CD14-positive monocyte (primary cell): Measurements from ENCODE around the gene BTG2. TPM values are rescaled to one million over a fixed set of nuclear protein-coding genes. Genes with fewer than 3 reads are reported as not detected.

Experiments
- DNase-seq, 3 donors: peaks; one replicate each; pipeline ENCODE4 v3.0.0-alpha.2; 2011 to 2022
- H2AFZ ChIP-seq: 2 replicates; pipeline ENCODE4 v1.6.0; 2012; ENCODE audit warnings: mild to moderate bottlenecking, low read depth, low read length, inconsistent platforms; ENCODE audit not compliant: insufficient read depth, poor library complexity, severe bottlenecking
- H3K27ac ChIP-seq, 2 donors: 1 replicate in 1 of 2; 2 replicates in 1 of 2; pipeline ENCODE4 v1.5.1; 2012 to 2013; ENCODE audit warnings: low read length in 2 of 2, control low read depth in 1 of 2, inconsistent platforms in 1 of 2, low read depth in 1 of 2, mild to moderate bottlenecking in 1 of 2
- H3K27me3 ChIP-seq, 2 donors: one replicate each; pipeline versions ENCODE4 v1.6.0 to v1.6.1; 2011 to 2013; ENCODE audit warnings: low read length in 2 of 2; ENCODE audit not compliant: control insufficient read depth in 2 of 2, insufficient read depth in 2 of 2
- H3K36me3 ChIP-seq, 2 donors: replicated peaks in 1 of 2; 1 replicate in 1 of 2; 2 replicates in 1 of 2; pipeline versions ENCODE4 v1.5.1 to v1.6.1; 2012 to 2013; ENCODE audit warnings: low read length in 2 of 2, control low read depth in 1 of 2, inconsistent platforms in 1 of 2, mild to moderate bottlenecking in 1 of 2; ENCODE audit not compliant: insufficient read depth in 2 of 2, control insufficient read depth in 1 of 2
- H3K4me1 ChIP-seq, 2 donors: 1 replicate in 1 of 2; 2 replicates in 1 of 2; pipeline versions ENCODE4 v1.5.1 to v1.6.1; 2012 to 2013; ENCODE audit warnings: low read length in 2 of 2, control low read depth in 1 of 2, inconsistent platforms in 1 of 2, mild to moderate bottlenecking in 1 of 2, moderate library complexity in 1 of 2; ENCODE audit not compliant: insufficient read depth in 2 of 2, control insufficient read depth in 1 of 2
- H3K4me2 ChIP-seq: replicated peaks from 2 replicates; pipeline ENCODE3; 2012; ENCODE audit warnings: low read length, moderate library complexity, mild to moderate bottlenecking; ENCODE audit not compliant: poor library complexity, severe bottlenecking; ENCODE audit errors: extremely low read depth
- H3K4me3 ChIP-seq, 3 experiments: fragments of 200-600 bp in 1 of 3; sonication (generic) in 1 of 3; replicated peaks in 1 of 3; 1 replicate in 2 of 3; 2 replicates in 1 of 3; pipeline ENCODE4 v1.5.1; 2011 to 2013; ENCODE audit warnings: low read length in 3 of 3, mild to moderate bottlenecking in 3 of 3, control low read depth in 2 of 3, low read depth in 2 of 3, inconsistent platforms in 1 of 3, moderate library complexity in 1 of 3
- H3K79me2 ChIP-seq: 2 replicates; pipeline ENCODE4 v1.6.0; 2012; ENCODE audit warnings: mild to moderate bottlenecking, control low read depth, inconsistent platforms, low read length, moderate library complexity; ENCODE audit not compliant: insufficient read depth
- H3K9ac ChIP-seq: 2 replicates; pipeline ENCODE4 v1.6.0; 2017; ENCODE audit warnings: low read length, mild to moderate bottlenecking; ENCODE audit not compliant: insufficient read depth, poor library complexity, severe bottlenecking
- H3K9me3 ChIP-seq, 2 donors: replicated peaks in 1 of 2; 1 replicate in 1 of 2; 2 replicates in 1 of 2; pipeline versions ENCODE4 v1.5.1 to v1.6.1; 2012 to 2013; ENCODE audit warnings: low read length in 2 of 2, control low read depth in 1 of 2; ENCODE audit not compliant: control insufficient read depth in 1 of 2, insufficient read depth in 1 of 2
- H4K20me1 ChIP-seq: 2 replicates; pipeline ENCODE4 v1.6.0; 2012; ENCODE audit warnings: mild to moderate bottlenecking, low read length, control low read depth, moderate library complexity; ENCODE audit not compliant: insufficient read depth
- H3K27ac Mint-ChIP-seq, 7 donors: one replicate each; pipeline ENCODE4 v1.8.0; 2020; ENCODE audit warnings: mild to moderate bottlenecking in 7 of 7, mixed read lengths in 7 of 7, moderate library complexity in 6 of 7, inconsistent platforms in 2 of 7
- H3K27me3 Mint-ChIP-seq, 3 donors: one replicate each; pipeline ENCODE4 v1.8.0; 2021 to 2022; ENCODE audit warnings: low read depth in 3 of 3, mild to moderate bottlenecking in 3 of 3, mixed read lengths in 3 of 3, moderate library complexity in 3 of 3, inconsistent platforms in 1 of 3
- H3K36me3 Mint-ChIP-seq, 2 donors: one replicate each; pipeline ENCODE4 v1.8.0; 2020; ENCODE audit warnings: mixed read lengths in 2 of 2, inconsistent platforms in 1 of 2, mild to moderate bottlenecking in 1 of 2
- H3K4me1 Mint-ChIP-seq: one replicate; pipeline ENCODE4 v1.8.0; 2020; ENCODE audit warnings: mild to moderate bottlenecking, mixed read lengths
- H3K4me3 Mint-ChIP-seq, 2 donors: one replicate each; pipeline ENCODE4 v1.8.0; 2020; ENCODE audit warnings: mild to moderate bottlenecking in 2 of 2, mixed read lengths in 2 of 2, moderate library complexity in 1 of 2
- H3K9me3 Mint-ChIP-seq, 7 donors: one replicate each; pipeline ENCODE4 v1.8.0; 2020 to 2022; ENCODE audit warnings: mixed read lengths in 7 of 7, mild to moderate bottlenecking in 6 of 7, moderate library complexity in 6 of 7, inconsistent platforms in 2 of 7
- CTCF ChIP-seq: fragments of 200-600 bp; IDR thresholded peaks from one replicate; pipeline ENCODE4 v1.8.0; 2022; ENCODE audit warnings: antibody characterized with exemption, mild to moderate bottlenecking
- WGBS: methylation state at CpG from one replicate; pipeline ENCODE4 v1.1.5; 2013; ENCODE audit warnings: missing lambda C conversion rate; ENCODE audit not compliant: insufficient coverage; 5-methylcytosine and 5-hydroxymethylcytosine counted together
- intact Hi-C, 2 donors: fragments of 100-400 bp; cut with micrococcal nuclease; formaldehyde crosslinking; loops; one replicate each; pipeline versions ENCODE4 v1.15.0 to v1.15.1; 2023
- polyA plus RNA-seq, 3 donors: library from polyadenylated mRNA; depleted of rRNA in 1 of 3; unstranded in 2 of 3; stranded (reverse) in 1 of 3; fragments of 300-500 nt in 2 of 3; fragments of >200 nt in 1 of 3; fragmentation: Illumina TruSeq in 2 of 3; gene quantifications; 1 replicate in 2 of 3; 2 replicates in 1 of 3; pipeline ENCODE4 v1.2.3, GENCODE V29; 2012 to 2021

BTG2 gene
- polyA plus RNA-seq, 3 donors: 293 to 539 (median 483) TPM

- H4K20me1 ChIP-seq: no peaks in the 10 kb centered on the region
- H3K9me3 ChIP-seq: no peaks in the 10 kb centered on the region
- H3K27ac ChIP-seq: peak overlapping the region; percentile 92 to 99
- H3K4me3 ChIP-seq: peak overlapping the region in 1 of 3 experiments; percentile 51
- peaks cover 4% of the 10 kb centered on the region for H3K79me2 ChIP-seq
- H3K27ac Mint-ChIP-seq: peak overlapping the region; percentile 99 to 100 (median 100)
- H2AFZ ChIP-seq: no peak overlapping the region
- peak overlapping the region; percentile 83 for H3K9ac ChIP-seq
- peak overlapping the region; percentile 68 to 76 for H3K4me3 Mint-ChIP-seq
- WGBS: 22% methylated on average over 3 of the region's 9 CpGs
- H3K27me3 ChIP-seq: no peaks in the 10 kb centered on the region
- DNase-seq: peak; percentile 46 to 92 (median 70)
- peaks cover 0 to 2% (median 0%) of the 10 kb centered on the region in 7 donors for H3K9me3 Mint-ChIP-seq
- intact Hi-C loops: loop anchor here in 1 of 2 donors (2.0 to 5.0 kb wide), 2 partner anchors 14 to 41 kb away; no protein-coding TSS in a partner anchor
- peaks cover 85% of the 10 kb centered on the region for H3K4me1 Mint-ChIP-seq
- peaks cover 76 to 80% of the 10 kb centered on the region in 2 donors for H3K4me1 ChIP-seq
- no peak for TF ChIP-seq CTCF
- no peaks in the 10 kb centered on the region for H3K36me3 ChIP-seq
- peaks cover under 1 to 8% of the 10 kb centered on the region in 2 donors for H3K36me3 Mint-ChIP-seq
- no peaks in the 10 kb centered on the region for H3K27me3 Mint-ChIP-seq
- peak overlapping the region; percentile 61 for H3K4me2 ChIP-seq
Measured at GRCh38 chr1:203286161-203286984, 18.9 kb upstream of the BTG2 start.

DNA sequence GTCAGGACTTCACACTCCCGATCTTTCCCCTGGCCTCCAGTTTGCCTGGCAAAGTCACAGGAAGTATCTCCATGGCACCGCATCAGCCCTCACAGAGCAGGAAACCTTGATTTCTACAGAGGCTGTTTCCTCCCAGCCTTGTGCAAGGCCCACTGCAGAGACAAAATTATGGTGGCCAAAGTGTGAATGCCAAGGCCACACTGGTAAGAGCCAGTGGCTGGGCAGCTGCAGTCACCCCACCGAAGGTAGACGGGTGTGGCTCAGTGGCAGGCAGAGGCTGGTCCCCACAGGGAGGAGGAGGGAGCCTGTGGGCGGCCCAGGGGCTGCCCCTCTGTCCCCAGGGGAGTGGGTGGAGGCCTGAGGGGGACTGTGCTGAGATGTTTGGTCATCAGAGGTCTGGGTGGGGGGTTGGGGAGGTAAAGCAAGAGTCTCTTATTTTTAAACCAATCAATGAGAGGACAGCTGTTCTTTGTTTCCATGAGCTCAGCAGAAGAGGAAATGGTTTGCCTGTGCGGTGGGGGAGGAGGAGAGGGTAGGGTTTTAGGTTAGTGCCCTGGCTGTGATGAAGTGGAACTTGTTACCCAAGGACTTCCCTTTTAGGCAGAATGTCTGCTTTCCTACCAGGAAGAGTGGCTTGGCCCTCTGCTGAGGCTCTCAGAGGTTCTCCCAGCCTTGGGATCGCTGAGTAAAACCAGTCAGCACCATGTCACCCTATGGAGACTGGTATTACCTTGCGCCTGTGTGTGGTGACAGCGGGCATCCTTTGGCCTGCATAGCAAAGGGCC is 18.0 kb upstream of the BTG2 start:
- peak overlapping the region; percentile 83 for H3K9ac ChIP-seq
- DNase-seq: peak; percentile 97 to 99 (median 98)
- intact Hi-C loops: loop anchor here in 1 of 2 donors (2.0 to 5.0 kb wide), 2 partner anchors 14 to 40 kb away; no protein-coding TSS in a partner anchor
- peaks cover 77 to 83% of the 10 kb centered on the region in 2 donors for H3K4me1 ChIP-seq
- peak overlapping the region; percentile 92 to 99 for H3K27ac ChIP-seq
- H3K27me3 Mint-ChIP-seq: no peaks in the 10 kb centered on the region
- 3% methylated on average over 8 of the region's 9 CpGs for WGBS
- H3K27ac Mint-ChIP-seq: peak overlapping the region; percentile 99 to 100 (median 100)
- peaks cover 83% of the 10 kb centered on the region for H3K4me1 Mint-ChIP-seq
- peak overlapping the region; percentile 47 for H2AFZ ChIP-seq
- H3K4me3 Mint-ChIP-seq: peak overlapping the region; percentile 68 to 82
- H3K27me3 ChIP-seq: no peaks in the 10 kb centered on the region
- peaks cover 0 to 4% (median 0%) of the 10 kb centered on the region in 7 donors for H3K9me3 Mint-ChIP-seq
- H3K36me3 ChIP-seq: no peaks in the 10 kb centered on the region
- no peaks in the 10 kb centered on the region for H3K9me3 ChIP-seq
- no peaks in the 10 kb centered on the region for H4K20me1 ChIP-seq
- H3K4me2 ChIP-seq: peak overlapping the region; percentile 61
- TF ChIP-seq CTCF: no peak
- H3K36me3 Mint-ChIP-seq: peaks cover 4 to 14% of the 10 kb centered on the region in 2 donors
- peak overlapping the region in 1 of 3 experiments; percentile 51 for H3K4me3 ChIP-seq
- peaks cover 4% of the 10 kb centered on the region for H3K79me2 ChIP-seq
